Dermis blood vessel endothelial cell (primary cell): ENCODE data around the gene SPI1. TPM values are rescaled to one million over a fixed set of nuclear protein-coding genes. Genes with fewer than 3 reads are reported as not detected.
"Not testable (repeated sequence)": the region's sequence is repeated elsewhere in the genome, so short reads cannot be mapped to it uniquely, and the experiment has no call there.

Experiments
- DNase-seq: peaks from one replicate; pipeline ENCODE4 v3.0.0; 2010
- total RNA-seq: library from RNA; depleted of rRNA; stranded (reverse); fragments of >200 nt; gene quantifications from 2 replicates; pipeline ENCODE4 v1.2.3, GENCODE V29; 2014

The SPI1 gene
- total RNA-seq, 1 donor from 2014 or later = not detected

- DNase-seq = no peak
Observed at GRCh38 chr11:47338396-47339241, 39.7 kb downstream of the SPI1 start.

GRCh38 chr11:47337229-47337924 lies 41.0 kb downstream of the SPI1 start:
- DNase-seq = no peak

GRCh38 chr11:47336595-47336994 lies 41.8 kb downstream of the SPI1 start:
- no peak for DNase-seq

- DNase-seq = no peak
Observed at GRCh38 chr11:47335733-47336132, 42.6 kb downstream of the SPI1 start.

- not testable (repeated sequence) for DNase-seq
Observed at GRCh38 chr11:47334699-47335411, 43.5 kb downstream of the SPI1 start.

GRCh38 chr11:47333886-47334443 lies 44.4 kb downstream of the SPI1 start:
- no peak for DNase-seq

GRCh38 chr11:47333526-47333845 lies 44.9 kb downstream of the SPI1 start:
- DNase-seq = no peak

- no peak for DNase-seq
Observed at GRCh38 chr11:47332791-47333525, 45.4 kb downstream of the SPI1 start.

- DNase-seq = no peak
Observed at GRCh38 chr11:47332303-47332711, 46.0 kb downstream of the SPI1 start.

- no peak for DNase-seq
Observed at GRCh38 chr11:47331454-47332302, 46.7 kb downstream of the SPI1 start.

- DNase-seq = peak; percentile 76
Observed at GRCh38 chr11:47329987-47330931, 48.1 kb downstream of the SPI1 start.

- peak; percentile 9 for DNase-seq
Observed at GRCh38 chr11:47329431-47329986, 48.8 kb downstream of the SPI1 start.

- no peak for DNase-seq
Observed at GRCh38 chr11:47328449-47329390, 49.6 kb downstream of the SPI1 start.

GRCh38 chr11:47327949-47328348 lies 50.4 kb downstream of the SPI1 start:
- no peak for DNase-seq

GRCh38 chr11:47327025-47327424 lies 51.3 kb downstream of the SPI1 start:
- DNase-seq = no peak

GRCh38 chr11:47326198-47326597 lies 52.1 kb downstream of the SPI1 start:
- DNase-seq = no peak

- DNase-seq = no peak
Observed at GRCh38 chr11:47325271-47326041, 52.9 kb downstream of the SPI1 start.

- DNase-seq = no peak
Observed at GRCh38 chr11:47324520-47324919, 53.8 kb downstream of the SPI1 start.
